GM12874 (cell line): ENCODE results near the gene PDGFA.

ENCODE experiments used
- TF ChIP-seq, protein P1 (sequence below): IDR thresholded peaks from 2 replicates; pipeline ENCODE4 v1.5.1; 2011; ENCODE audit warnings: low read depth, mild to moderate bottlenecking, control low read depth, low read length, moderate library complexity; ENCODE audit not compliant: insufficient read depth

Gene PDGFA

DNA sequence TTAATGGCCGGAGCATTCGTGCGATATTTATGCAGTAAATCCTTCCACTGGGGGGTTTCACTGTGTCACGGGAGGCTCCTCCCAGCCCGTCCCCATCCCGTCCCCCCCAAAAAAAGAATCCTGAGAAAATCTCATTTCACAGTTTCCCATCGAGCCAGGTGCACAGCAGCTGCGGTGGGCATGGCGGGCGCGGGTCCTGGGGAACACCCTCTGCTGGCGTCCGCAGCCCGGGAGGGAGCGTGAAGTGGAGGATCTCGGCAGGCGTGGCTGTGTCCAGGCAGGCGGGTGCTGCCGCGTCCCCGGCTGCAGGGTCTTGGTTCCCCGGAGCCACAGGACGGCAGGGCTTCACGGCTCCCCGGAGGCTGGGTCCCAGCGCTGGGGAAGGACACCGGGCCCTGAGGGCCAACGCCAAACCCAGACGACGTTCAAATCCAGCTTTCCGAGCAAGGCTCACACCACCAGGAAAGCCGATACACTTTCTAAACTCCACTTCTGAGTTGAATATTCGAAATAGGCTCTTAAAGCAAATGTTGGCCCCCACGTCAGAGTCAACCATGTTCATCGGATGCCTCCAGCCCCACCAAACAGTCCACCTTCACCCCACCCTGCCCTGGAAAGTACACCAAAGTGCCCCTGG lies 55.7 kb downstream of the PDGFA start:
- TF ChIP-seq, protein P1, sequence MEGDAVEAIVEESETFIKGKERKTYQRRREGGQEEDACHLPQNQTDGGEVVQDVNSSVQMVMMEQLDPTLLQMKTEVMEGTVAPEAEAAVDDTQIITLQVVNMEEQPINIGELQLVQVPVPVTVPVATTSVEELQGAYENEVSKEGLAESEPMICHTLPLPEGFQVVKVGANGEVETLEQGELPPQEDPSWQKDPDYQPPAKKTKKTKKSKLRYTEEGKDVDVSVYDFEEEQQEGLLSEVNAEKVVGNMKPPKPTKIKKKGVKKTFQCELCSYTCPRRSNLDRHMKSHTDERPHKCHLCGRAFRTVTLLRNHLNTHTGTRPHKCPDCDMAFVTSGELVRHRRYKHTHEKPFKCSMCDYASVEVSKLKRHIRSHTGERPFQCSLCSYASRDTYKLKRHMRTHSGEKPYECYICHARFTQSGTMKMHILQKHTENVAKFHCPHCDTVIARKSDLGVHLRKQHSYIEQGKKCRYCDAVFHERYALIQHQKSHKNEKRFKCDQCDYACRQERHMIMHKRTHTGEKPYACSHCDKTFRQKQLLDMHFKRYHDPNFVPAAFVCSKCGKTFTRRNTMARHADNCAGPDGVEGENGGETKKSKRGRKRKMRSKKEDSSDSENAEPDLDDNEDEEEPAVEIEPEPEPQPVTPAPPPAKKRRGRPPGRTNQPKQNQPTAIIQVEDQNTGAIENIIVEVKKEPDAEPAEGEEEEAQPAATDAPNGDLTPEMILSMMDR, result no peak

DNA sequence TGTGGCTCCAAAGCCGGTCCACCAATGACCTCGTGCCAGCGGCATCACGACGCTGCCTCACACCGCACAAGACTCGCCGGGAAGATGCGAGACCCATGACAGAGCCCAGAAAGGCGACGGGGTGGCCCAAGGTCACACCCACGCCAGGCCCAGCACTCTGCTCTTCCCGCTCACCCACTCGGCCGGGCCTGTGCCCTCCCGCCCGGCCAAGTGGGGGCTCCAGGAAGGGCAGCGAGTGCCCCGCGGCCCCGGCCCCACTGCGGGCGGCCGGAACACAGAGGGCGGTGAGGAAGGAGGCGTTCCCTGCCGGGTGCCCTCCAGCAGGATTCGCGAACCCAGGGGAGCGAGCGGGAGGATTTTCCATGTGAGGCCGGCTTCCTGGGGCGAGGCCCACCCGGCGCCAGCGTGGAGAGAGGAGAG lies 56.3 kb downstream of the PDGFA start:
- TF ChIP-seq, protein P1, result no peak

DNA sequence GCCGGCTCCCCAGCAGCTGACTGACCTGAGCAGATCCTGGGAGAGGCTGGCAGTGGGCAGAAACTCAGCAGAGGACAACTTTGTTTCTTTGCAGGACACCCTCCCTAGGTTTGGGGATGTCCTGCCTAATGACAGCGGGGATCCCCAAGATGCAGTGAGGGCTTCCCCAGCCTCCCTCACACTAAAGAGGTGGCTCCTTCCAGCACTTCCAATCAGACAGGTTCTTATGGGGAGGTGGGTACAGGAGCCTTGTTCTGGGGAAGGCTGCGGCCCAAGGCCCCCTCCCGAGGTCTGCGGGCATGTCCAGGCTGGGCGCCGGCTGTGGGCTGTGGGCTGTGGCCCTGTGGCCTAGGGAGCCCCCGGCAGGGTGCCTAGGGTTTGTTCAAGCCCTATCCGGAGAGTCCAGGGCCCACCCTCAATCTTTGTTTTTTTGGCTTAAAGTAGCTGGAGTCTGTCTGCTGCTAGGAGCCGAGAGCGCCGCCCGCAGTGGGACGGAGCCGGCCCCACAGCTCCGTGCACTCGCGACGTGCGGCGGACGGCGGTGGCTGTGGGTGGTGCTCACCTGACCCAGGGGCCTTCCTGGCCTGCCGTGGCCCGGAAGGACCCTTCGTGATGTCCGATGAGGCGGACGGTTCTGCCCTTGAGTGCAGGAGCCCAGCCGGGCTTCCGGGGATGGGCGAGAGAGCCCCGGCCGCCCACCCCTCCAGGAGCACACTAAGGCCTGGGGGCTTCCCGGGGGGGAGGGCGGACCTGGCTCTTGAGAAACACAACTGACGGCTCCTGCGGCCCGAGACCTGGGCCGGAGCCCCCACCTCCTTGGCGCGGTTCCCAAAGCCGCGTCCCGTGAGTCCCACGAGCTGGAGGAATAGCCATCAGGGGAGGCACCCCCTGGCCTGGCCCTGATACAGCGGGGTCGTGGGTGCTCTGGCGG lies 57.2 kb downstream of the PDGFA start:
- TF ChIP-seq, protein P1, result no peak

DNA sequence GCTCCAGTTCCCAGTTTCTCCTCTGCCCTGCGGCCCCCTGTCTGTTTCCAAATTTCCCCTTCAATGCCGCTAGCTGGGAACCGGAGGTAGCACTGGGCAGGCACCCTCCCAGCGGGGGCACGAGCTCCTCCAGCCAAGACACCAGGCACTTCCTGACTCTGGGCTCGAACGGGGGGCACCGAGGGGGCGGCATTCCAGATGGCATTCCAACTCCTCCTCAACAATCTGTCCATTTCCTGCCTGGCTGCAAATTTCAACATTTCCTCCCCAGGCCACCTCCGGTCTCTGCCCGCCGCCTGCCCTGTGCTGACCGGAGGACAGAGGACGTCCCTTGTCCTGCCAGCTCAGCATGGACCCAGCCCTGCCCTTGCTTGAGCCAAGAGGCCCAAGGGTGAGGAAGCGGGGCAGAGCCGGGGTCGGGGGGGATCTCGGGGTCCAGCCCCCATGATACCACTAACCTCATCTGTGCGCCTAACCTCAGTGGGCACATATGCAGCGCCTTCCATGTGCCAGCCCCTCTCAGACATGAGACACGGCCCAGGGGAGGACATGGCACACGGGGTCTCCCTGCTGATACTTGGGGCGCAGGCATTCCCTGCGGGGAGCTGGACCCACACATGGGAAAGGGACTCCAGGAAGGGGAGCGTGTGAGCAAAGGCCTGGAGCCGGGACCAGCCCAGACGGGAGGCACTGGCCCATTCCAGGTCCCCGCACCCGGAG lies 58.0 kb downstream of the PDGFA start:
- TF ChIP-seq, protein P1, result no peak

DNA sequence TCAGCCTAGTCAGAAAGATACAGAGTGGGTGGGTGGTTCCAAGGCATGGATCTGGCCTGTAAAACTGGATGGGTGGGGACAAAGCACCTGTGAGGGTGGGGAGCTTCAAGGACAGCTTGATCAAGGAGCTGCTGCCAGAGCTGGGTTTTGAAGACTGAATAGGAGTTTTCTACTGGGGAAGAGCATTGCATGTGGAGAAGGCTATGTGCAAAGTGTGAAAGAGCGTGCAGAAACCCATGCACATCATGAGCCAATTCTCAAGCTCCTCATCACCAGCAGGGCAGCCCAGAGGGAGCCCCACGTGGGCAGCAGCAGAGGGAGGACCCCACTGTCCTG lies 58.6 kb downstream of the PDGFA start:
- TF ChIP-seq, protein P1, result no peak

DNA sequence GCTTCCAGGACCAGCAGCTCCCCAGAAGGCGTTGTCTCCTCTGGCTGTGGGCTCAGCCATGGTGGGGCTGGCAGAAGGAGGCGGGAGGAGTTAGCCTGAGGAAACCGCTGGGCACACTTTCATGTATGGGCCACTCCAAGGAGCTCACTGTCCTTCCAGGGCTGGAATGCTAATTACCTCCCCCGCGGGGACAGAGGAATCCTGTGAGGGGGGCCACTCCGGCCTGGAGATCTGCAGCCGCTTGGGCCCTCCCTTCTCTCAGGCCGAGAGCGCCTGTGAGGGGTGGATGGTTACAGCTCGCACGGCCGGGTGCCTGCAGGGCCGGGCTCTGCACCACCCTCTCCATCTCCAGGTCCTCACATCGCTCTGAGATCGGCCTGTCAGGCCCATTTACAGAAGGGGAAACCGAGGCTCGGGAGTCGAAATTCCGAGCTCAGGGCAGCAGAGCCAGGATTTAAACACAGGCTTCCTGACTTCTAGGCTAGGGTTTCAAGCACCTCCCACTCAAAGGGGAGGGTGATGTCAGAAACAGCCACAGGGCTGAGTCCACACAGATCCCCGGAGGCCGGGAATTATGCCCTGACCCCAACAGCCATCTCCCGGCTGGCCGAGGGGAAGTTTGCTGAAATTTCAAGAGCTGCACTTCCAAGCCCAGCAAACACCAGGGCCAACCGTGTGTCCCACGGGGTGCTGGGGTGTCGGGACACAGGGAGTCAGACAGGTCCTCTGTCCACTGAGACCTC lies 59.1 kb downstream of the PDGFA start:
- TF ChIP-seq, protein P1, result no peak
